BE2C (cell line): ENCODE measurements around the gene APBA1.

ENCODE experiments used
- DNase-seq: peaks from one replicate; pipeline ENCODE4 v3.0.0-alpha.2; 2020
- H3K27me3 ChIP-seq: fragments of 250-450 bp; sonication (Bioruptor Pico); 2 replicates; pipeline ENCODE4 v1.5.1; 2020; ENCODE audit warnings: mild to moderate bottlenecking
- H3K36me3 ChIP-seq: fragments of 250-450 bp; sonication (Bioruptor Pico); 2 replicates; pipeline ENCODE4 v1.5.1; 2020; ENCODE audit warnings: mild to moderate bottlenecking
- H3K4me1 ChIP-seq: fragments of 250-450 bp; sonication (Bioruptor Pico); 2 replicates; pipeline ENCODE4 v1.5.1; 2020
- H3K4me3 ChIP-seq: 2 replicates; pipeline ENCODE4 v1.5.1; 2011; ENCODE audit warnings: low read depth, low read length
- H3K9me3 ChIP-seq: fragments of 250-450 bp; sonication (Bioruptor Pico); 2 replicates; pipeline ENCODE4 v1.5.1; 2020
- TF ChIP-seq, protein P1 (sequence below): IDR thresholded peaks from 2 replicates; pipeline ENCODE4 v1.5.1; 2012; ENCODE audit warnings: mild to moderate bottlenecking, low read depth, low read length

The APBA1 gene

GRCh38 chr9:69379270-69379982 is 292.7 kb downstream of the APBA1 start:
- Histone ChIP-seq H3K9me3 (no peaks in the 10 kb centered on the region), H3K4me3 (no peak overlapping the region), H3K27me3 (0 out of 2 replicates have a peak, but pooled peaks cover 4% of the 10 kb centered on the region), H3K4me1 (no peaks in the 10 kb centered on the region), H3K36me3 (no peaks in the 10 kb centered on the region)
- TF ChIP-seq, protein P1, sequence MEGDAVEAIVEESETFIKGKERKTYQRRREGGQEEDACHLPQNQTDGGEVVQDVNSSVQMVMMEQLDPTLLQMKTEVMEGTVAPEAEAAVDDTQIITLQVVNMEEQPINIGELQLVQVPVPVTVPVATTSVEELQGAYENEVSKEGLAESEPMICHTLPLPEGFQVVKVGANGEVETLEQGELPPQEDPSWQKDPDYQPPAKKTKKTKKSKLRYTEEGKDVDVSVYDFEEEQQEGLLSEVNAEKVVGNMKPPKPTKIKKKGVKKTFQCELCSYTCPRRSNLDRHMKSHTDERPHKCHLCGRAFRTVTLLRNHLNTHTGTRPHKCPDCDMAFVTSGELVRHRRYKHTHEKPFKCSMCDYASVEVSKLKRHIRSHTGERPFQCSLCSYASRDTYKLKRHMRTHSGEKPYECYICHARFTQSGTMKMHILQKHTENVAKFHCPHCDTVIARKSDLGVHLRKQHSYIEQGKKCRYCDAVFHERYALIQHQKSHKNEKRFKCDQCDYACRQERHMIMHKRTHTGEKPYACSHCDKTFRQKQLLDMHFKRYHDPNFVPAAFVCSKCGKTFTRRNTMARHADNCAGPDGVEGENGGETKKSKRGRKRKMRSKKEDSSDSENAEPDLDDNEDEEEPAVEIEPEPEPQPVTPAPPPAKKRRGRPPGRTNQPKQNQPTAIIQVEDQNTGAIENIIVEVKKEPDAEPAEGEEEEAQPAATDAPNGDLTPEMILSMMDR, result no peak
- DNase-seq, result no peak

DNA sequence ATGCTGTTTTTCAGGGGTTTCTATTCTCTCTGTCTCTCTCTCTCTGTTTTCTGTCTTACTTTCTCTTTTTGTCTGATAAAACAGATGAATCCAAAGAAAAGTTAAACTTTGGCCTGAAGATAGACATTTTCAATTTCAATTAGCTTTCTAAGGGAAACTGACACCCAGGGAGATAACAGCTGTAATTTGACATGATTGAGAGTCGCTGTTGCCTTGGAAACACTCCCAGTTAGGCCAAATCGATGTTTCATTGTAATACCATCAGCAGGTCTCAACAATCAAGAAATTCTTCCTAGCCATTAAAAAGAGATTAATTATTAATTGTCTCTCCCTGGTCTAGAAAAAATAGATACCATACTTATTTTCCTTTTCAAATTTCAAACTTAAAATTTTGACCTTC is 294.2 kb downstream of the APBA1 start:
- no peak overlapping the region for H3K4me3 ChIP-seq
- 0 out of 2 replicates have a peak, but pooled peaks cover under 1% of the 10 kb centered on the region for H3K27me3 ChIP-seq
- TF ChIP-seq, protein P1, result no peak
- DNase-seq, result no peak
- no peaks in the 10 kb centered on the region for H3K4me1 ChIP-seq
- no peaks in the 10 kb centered on the region for H3K36me3 ChIP-seq
- H3K9me3 ChIP-seq, result no peaks in the 10 kb centered on the region
